Measurements from ENCODE around the gene TLN1.

TLN1 gene

GRCh38 chr9:35754264-35754663 lies 22.3 kb upstream of the TLN1 start, which contains the start of gene MSMP:
MSMP (minus strand) TSS chr9:35754276; CDS start chr9:35754129, 147 bp downstream.
- FAIRE-seq: no peak

GRCh38 chr9:35753466-35753865 lies 21.5 kb upstream of the TLN1 start:
- FAIRE-seq: no peak

GRCh38 chr9:35750256-35750531 lies 18.2 kb upstream of the TLN1 start:
- no peak for FAIRE-seq

GRCh38 chr9:35749515-35750255 lies 17.7 kb upstream of the TLN1 start:
- no peak for FAIRE-seq

- FAIRE-seq: no peak
Observed at GRCh38 chr9:35748858-35749514, 17.0 kb upstream of the TLN1 start, which contains the start of the genes GBA2 and RGP1. GBA2 (minus strand) TSS chr9:35749228; CDS start chr9:35748704, 524 bp downstream. RGP1 (plus strand) TSS chr9:35749287; CDS start chr9:35749756, 469 bp downstream.

- FAIRE-seq: no peak
Observed at GRCh38 chr9:35748242-35748857, 16.4 kb upstream of the TLN1 start.

- no peak for FAIRE-seq
Observed at GRCh38 chr9:35746583-35746982, 14.6 kb upstream of the TLN1 start.

GRCh38 chr9:35745569-35745968 lies 13.6 kb upstream of the TLN1 start:
- FAIRE-seq: no peak

- no peak for FAIRE-seq
Observed at GRCh38 chr9:35743880-35744518, 12.0 kb upstream of the TLN1 start.

GRCh38 chr9:35743452-35743851 lies 11.5 kb upstream of the TLN1 start:
- no peak for FAIRE-seq

- no peak for FAIRE-seq
Observed at GRCh38 chr9:35741740-35742139, 9.7 kb upstream of the TLN1 start.

GRCh38 chr9:35740243-35740642 lies 8.2 kb upstream of the TLN1 start:
- no peak for FAIRE-seq

- no peak for FAIRE-seq
Observed at GRCh38 chr9:35738924-35739323, 6.9 kb upstream of the TLN1 start.

GRCh38 chr9:35738186-35738585 lies 6.2 kb upstream of the TLN1 start:
- no peak for FAIRE-seq

- FAIRE-seq: no peak
Observed at GRCh38 chr9:35737143-35737542, 5.1 kb upstream of the TLN1 start.

- no peak for FAIRE-seq
Observed at GRCh38 chr9:35736201-35736633, 4.2 kb upstream of the TLN1 start.

- FAIRE-seq: no peak
Observed at GRCh38 chr9:35734096-35734495, 2.1 kb upstream of the TLN1 start.

GRCh38 chr9:35732800-35733541 lies 976 bp upstream of the TLN1 start:
- no peak for FAIRE-seq

GRCh38 chr9:35731415-35732184 lies 395 bp downstream of the TLN1 start:
- FAIRE-seq: no peak

GRCh38 chr9:35730486-35730854 lies 1.5 kb downstream of the TLN1 start:
- FAIRE-seq: no peak

- no peak for FAIRE-seq
Observed at GRCh38 chr9:35729700-35730485, 2.1 kb downstream of the TLN1 start.
